Dermis blood vessel endothelial cell (primary cell): ENCODE data around the gene SFSWAP. TPM values are rescaled to one million over a fixed set of nuclear protein-coding genes. Genes with fewer than 3 reads are reported as not detected.
A peak's percentile ranks its signal among the peaks of the same experiment; 100 is the strongest.
"Not testable (repeated sequence)": the region's sequence is repeated elsewhere in the genome, so short reads cannot be mapped to it uniquely, and the experiment has no call there.

Experiments used
- DNase-seq: peaks from one replicate; pipeline ENCODE4 v3.0.0; 2010
- total RNA-seq: library from RNA; depleted of rRNA; stranded (reverse); fragments of >200 nt; gene quantifications from 2 replicates; pipeline ENCODE4 v1.2.3, GENCODE V29; 2014

Gene SFSWAP
- total RNA-seq, 1 donor from 2014 or later: 20.6 TPM

GRCh38 chr12:131736446-131737149 is 25.7 kb downstream of the SFSWAP start:
- DNase-seq: no peak

DNA sequence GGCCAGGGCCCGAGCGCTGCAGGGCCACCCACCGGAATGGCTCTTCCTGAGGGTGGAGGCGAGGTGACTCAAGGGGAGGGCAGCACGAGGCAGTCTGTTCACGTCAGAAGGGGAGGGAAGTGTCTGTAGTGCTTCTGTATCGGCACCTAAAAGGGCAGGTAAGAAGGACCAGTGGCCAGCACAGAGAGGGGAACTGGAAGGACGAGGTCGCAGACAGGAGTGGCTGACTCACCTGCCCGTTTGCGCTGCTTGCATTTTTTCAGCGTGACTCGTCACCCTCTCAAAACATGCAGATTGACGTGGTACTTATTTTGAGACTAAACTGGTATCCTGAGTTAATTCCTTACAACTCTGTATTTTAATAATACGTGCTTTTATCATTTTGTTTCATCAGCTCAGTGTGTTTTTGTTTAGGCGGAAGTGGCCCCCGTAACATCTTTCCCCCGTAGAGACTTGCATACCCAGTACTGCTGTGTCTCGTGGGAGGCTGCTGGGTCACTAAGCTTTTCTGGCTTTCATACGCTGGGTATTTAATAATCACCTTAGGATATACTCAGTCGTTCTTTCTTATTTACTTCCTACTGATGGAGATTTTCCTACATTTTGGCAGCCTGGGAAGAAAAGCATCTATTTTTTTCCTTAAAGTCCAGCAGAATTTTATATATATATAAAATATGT is 26.4 kb downstream of the SFSWAP start:
- peak; percentile 63 for DNase-seq

DNA sequence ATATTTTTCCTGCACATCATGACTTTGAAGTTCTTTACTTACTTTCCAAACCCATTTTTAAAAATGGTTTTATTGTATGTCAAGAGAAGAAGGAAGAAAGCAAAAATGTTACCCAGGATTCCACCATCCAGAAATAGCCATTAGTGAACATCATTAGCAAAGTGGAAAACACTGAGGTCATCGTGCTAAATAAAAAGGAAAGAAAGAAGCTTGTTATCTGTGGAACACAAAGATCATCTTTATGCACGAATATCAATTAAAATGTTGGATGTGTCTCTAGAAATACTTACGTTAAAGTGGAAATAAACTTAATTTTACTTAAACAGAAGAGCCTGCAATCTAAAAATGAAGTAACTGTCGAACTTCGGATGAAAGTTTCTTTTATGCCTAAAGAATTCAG is 27.3 kb downstream of the SFSWAP start:
- no peak for DNase-seq

DNA sequence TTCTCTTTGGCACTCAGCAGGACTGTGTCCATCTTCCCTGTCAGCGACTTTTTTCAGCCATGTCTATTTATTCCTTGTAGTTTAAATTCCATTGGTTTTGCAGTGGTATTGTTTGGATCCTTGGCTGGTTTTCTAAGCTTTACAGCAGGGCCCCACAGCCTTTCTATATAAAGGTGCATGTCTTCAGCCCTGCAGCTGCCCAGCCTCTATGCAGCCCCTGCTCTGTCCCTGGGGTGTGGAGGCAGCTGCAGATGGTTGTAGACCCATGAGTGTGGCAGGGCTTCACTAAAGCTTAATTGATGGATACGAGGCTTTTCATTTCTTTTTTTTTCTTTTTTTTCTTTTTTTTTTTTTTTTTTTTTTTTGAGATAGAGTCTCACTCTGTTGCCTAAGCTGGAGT is 29.7 kb downstream of the SFSWAP start:
- no peak for DNase-seq

DNA sequence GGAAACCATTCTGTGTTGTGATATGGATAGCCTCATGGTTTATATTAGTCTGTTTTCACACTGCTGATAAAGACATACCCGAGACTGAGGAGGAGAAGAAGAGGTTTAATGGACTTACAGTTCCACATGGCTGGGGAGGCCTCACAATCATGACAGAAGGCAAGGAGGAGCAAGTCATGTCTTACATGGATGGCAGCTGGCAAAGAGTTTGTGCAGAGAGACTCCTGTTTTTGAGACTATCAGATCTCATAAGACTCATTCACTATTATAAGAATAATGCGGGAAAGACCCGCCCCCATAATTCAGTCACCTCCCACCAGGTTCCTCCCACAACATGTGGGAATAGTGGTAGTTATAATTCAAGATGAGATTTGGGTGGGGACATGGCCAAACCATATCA is 31.9 kb downstream of the SFSWAP start:
- DNase-seq: not testable (repeated sequence)

GRCh38 chr12:131743410-131743809 is 32.5 kb downstream of the SFSWAP start:
- not testable (repeated sequence) for DNase-seq

- DNase-seq: not testable (repeated sequence)
Observed at GRCh38 chr12:131743880-131744279, 33.0 kb downstream of the SFSWAP start.

- not testable (repeated sequence) for DNase-seq
Observed at GRCh38 chr12:131744675-131745074, 33.8 kb downstream of the SFSWAP start.

- no peak for DNase-seq
Observed at GRCh38 chr12:131745706-131746105, 34.8 kb downstream of the SFSWAP start.

GRCh38 chr12:131747276-131748177 is 36.6 kb downstream of the SFSWAP start:
- no peak for DNase-seq

GRCh38 chr12:131749618-131750315 is 38.9 kb downstream of the SFSWAP start:
- DNase-seq: no peak

DNA sequence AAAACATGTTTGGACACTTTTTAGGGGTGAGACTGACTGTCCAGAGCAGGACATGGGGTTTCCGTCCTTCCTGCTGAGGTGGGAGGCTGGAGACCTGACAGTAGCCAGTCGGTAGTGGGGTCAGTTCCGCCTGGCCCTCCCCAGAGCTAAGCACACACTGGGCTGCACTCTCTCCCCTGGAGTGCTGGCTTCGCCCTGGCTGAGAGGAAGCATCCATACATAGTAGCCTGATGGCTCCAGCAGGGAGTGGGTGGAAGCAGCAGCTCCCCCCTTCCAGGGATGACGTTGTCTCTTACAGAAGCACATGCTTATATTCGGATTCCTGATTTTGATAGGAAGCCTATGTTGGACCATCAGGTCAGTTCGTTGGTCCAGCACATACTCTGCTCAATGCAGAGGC is 40.4 kb downstream of the SFSWAP start:
- no peak for DNase-seq

GRCh38 chr12:131752451-131752850 is 41.6 kb downstream of the SFSWAP start:
- no peak for DNase-seq

- no peak for DNase-seq
Observed at GRCh38 chr12:131753005-131753404, 42.1 kb downstream of the SFSWAP start.

DNA sequence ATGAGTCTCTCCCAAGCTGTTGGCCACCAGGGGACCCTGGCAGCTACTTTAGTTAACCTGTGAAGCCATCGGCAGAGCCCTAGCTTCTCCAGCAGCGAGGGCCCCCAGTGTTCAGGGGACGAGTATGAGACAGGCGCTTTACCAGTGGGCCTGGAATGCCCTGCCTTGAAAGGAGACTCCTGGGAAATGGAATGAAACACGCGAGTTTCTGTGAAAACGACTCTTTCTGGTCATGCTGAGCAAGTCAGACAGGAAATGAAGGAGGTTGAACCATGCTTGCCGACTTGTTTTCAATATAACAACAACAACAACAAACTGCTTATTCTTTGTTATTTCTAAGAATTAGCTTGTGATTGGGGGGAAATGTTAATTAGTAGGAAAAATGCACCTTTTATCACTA is 42.9 kb downstream of the SFSWAP start:
- DNase-seq: no peak

- no peak for DNase-seq
Observed at GRCh38 chr12:131754184-131754583, 43.3 kb downstream of the SFSWAP start.

GRCh38 chr12:131755305-131756113 is 44.6 kb downstream of the SFSWAP start:
- DNase-seq: peak; percentile 34

DNA sequence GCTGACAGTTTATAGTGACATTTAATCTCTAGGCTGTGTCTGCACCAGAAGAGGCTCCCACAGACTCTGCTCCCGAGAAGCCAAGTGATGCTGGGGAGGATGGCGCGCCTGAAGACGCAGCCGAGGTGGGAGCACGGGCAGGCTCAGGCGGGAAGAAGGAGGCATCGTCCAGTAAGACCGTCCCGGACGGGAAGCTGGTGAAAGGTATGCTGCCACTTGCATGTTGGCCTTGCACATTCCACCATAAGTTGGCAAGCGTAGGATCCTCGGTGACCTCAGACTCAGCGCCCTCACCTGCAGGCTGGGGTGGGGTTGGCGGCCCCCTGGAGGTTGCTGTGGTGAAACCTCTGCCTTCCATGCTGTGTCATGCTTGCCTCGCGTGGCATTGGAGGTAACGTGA is 45.6 kb downstream of the SFSWAP start:
- no peak for DNase-seq

GRCh38 chr12:131757111-131757510 is 46.2 kb downstream of the SFSWAP start:
- DNase-seq: no peak

DNA sequence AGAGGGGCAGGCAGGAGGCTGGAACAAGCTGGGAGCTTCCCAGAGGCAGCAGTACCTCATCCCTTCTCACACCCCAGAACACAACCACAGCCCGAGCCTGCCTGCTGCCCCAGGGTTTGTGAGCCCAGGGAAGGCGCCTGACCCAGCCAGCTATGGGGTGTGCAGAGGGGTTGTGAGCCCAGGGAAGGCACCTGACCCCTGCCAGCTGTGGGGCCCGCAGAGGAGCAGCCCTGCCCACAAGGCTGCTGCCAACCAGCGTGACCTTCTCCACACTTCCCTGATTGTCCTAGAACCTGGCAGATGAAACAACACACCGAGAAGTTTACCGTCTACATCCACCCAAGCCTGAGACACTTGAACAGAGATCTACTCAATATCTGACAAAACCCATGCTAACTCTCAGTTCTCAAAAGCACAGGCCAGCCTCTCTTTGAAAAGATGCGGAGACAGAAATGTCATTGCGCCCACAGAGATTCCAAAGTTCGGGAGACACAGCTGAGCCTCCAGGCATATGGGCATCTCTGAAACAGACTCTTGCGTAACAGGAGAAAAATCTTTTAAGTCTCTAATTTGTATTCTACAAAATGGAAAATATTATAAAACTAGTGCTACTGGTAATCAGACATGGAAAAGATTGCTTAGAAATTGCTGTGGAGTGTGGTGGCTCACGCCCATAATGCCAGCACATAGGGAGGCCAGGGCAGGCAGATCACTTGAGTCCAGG is 47.3 kb downstream of the SFSWAP start:
- DNase-seq: no peak

DNA sequence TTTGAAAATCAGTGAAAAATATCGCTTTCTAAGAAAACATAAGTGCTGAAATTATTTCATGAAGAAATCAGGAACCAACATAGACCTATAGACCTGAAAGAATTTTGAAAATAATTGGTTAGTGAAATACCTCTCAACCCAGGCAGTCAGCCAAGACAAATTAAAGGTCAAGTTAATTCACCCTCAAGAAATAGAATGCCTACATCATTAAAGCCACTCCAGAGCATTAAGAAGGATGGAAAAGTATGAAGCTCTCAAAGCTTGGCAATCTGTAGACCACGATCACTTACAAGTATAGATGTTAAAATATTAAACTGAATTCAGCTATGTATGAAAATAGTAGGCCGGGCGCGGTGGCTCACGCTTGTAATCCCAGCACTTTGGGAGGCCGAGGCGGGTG is 48.3 kb downstream of the SFSWAP start:
- no peak for DNase-seq
